ENCODE measurements around the gene UNC45A. TPM values are rescaled to one million over a fixed set of nuclear protein-coding genes. Genes with fewer than 3 reads are reported as not detected.

The UNC45A gene
- total RNA-seq, 2 experiments from 2014 or later: 46.1 to 68.0 TPM

GRCh38 chr15:90934256-90934948 is 683 bp upstream of the UNC45A start:
- Histone ChIP-seq H4K20me1 (ENCODE audit: insufficient read depth, low read length) (no peaks in the 10 kb centered on the region), H3K4me2 (ENCODE audit: low read length) (peak overlapping the region; percentile 90), H3K9me2 (ENCODE audit: insufficient read depth, low read length) (no peaks in the 10 kb centered on the region), H3K36me3 (ENCODE audit: insufficient read depth, low read length) (peaks cover 11% of the 10 kb centered on the region), H3K79me2 (ENCODE audit: insufficient read depth, low read depth, low read length) (peaks cover 9% of the 10 kb centered on the region; the same call in 1 of the 2 replicates), H2AFZ (ENCODE audit: low read length) (peak overlapping the region; percentile 77), H3K4me3 (ENCODE audit: low read depth, low read length, poor library complexity, severe bottlenecking) (peak overlapping the region; percentile 75), H3K27ac (ENCODE audit: low read depth, low read length, poor library complexity, severe bottlenecking) (peak overlapping the region; percentile 48), H3K9me3 (ENCODE audit: low read length) (no peaks in the 10 kb centered on the region), H3K4me1 (ENCODE audit: insufficient read depth, low read length, poor library complexity, severe bottlenecking) (peaks cover 47% of the 10 kb centered on the region)
- CTCF ChIA-PET (ENCODE audit: unreplicated experiment): interaction anchor here (0.5 to 5.1 kb wide), 13 partner anchors 12 to 615 kb away, joined by 3 to 41 read pairs (median 3); partner anchors contain the start of genes MAN2A2 and RCCD1
- TF ChIP-seq EZH2phosphoT487 (IDR thresholded peaks at IDR 0.05; ENCODE audit: borderline replicate concordance, low read depth, low read length) (no peak), CTCF (conservative IDR thresholded peaks at IDR 0.05; ENCODE audit: low read length) (peak; percentile 95)
- DNase-seq (ENCODE audit: low spot score): peak; percentile 93
- BruUV-seq (replicated peaks): no TSS peak
- POLR2A ChIA-PET: interaction anchor here (0.5 to 7.2 kb wide), 12 partner anchors 9 to 361 kb away, joined by 3 to 58 read pairs (median 3); partner anchors contain the start of genes PRC1 and RCCD1
- intact Hi-C loops (cut with micrococcal nuclease; ENCODE audit: unreplicated experiment): loop anchor here (1.0 to 5.0 kb wide), 6 partner anchors 60 to 667 kb away; partner anchors contain the start of genes BLM, IQGAP1, NGRN and PRC1

- H3K4me3 ChIP-seq (ENCODE audit: low read depth, low read length, poor library complexity, severe bottlenecking): no peak overlapping the region
- H3K27ac ChIP-seq (ENCODE audit: low read depth, low read length, poor library complexity, severe bottlenecking): no peak overlapping the region
- TF ChIP-seq EZH2phosphoT487 (IDR thresholded peaks at IDR 0.05; ENCODE audit: borderline replicate concordance, low read depth, low read length) (no peak), CTCF (conservative IDR thresholded peaks at IDR 0.05; ENCODE audit: low read length) (no peak)
- no peaks in the 10 kb centered on the region for H3K9me3 ChIP-seq (ENCODE audit: low read length)
- DNase-seq (ENCODE audit: low spot score): no peak
- H3K9me2 ChIP-seq (ENCODE audit: insufficient read depth, low read length): no peaks in the 10 kb centered on the region
- ChIA-PET CTCF (ENCODE audit: unreplicated experiment) (interaction anchor here (1.5 kb wide), 1 partner anchor 21 kb away, joined by 8 read pairs; no protein-coding TSS in a partner anchor), POLR2A (interaction anchor here (0.7 to 7.2 kb wide), 3 partner anchors 19 to 1948 kb away, joined by 3 to 58 read pairs (median 3); partner anchors contain the start of gene RCCD1)
- H2AFZ ChIP-seq (ENCODE audit: low read length): no peak overlapping the region
- no peaks in the 10 kb centered on the region for H3K79me2 ChIP-seq (ENCODE audit: insufficient read depth, low read depth, low read length)
- peaks cover 36% of the 10 kb centered on the region for H3K4me1 ChIP-seq (ENCODE audit: insufficient read depth, low read length, poor library complexity, severe bottlenecking)
- BruUV-seq (replicated peaks): no TSS peak
- H3K36me3 ChIP-seq (ENCODE audit: insufficient read depth, low read length): peaks cover 30% of the 10 kb centered on the region
- intact Hi-C loops (cut with micrococcal nuclease; ENCODE audit: unreplicated experiment): no loop called here
- H3K4me2 ChIP-seq (ENCODE audit: low read length): peak overlapping the region; percentile 90
- no peaks in the 10 kb centered on the region for H4K20me1 ChIP-seq (ENCODE audit: insufficient read depth, low read length)
These were observed 1.7 kb downstream of the UNC45A start for GRCh38 chr15:90936823-90937222.

GRCh38 chr15:90938261-90938660 is 3.2 kb downstream of the UNC45A start:
- no TSS peak for BruUV-seq (replicated peaks)
- Histone ChIP-seq H3K36me3 (ENCODE audit: insufficient read depth, low read length) (peaks cover 42% of the 10 kb centered on the region), H3K4me3 (ENCODE audit: low read depth, low read length, poor library complexity, severe bottlenecking) (no peak overlapping the region), H4K20me1 (ENCODE audit: insufficient read depth, low read length) (no peaks in the 10 kb centered on the region), H2AFZ (ENCODE audit: low read length) (no peak overlapping the region), H3K79me2 (ENCODE audit: insufficient read depth, low read depth, low read length) (no peaks in the 10 kb centered on the region), H3K9me3 (ENCODE audit: low read length) (no peaks in the 10 kb centered on the region), H3K27ac (ENCODE audit: low read depth, low read length, poor library complexity, severe bottlenecking) (no peak overlapping the region), H3K4me2 (ENCODE audit: low read length) (no peak overlapping the region), H3K9me2 (ENCODE audit: insufficient read depth, low read length) (no peaks in the 10 kb centered on the region), H3K4me1 (ENCODE audit: insufficient read depth, low read length, poor library complexity, severe bottlenecking) (peaks cover 28% of the 10 kb centered on the region)
- intact Hi-C loops (cut with micrococcal nuclease; ENCODE audit: unreplicated experiment): no loop called here
- no peak for DNase-seq (ENCODE audit: low spot score)
- ChIA-PET CTCF (ENCODE audit: unreplicated experiment) (no interaction called here), POLR2A (no interaction called here)
- TF ChIP-seq CTCF (conservative IDR thresholded peaks at IDR 0.05; ENCODE audit: low read length): no peak
- no peak for TF ChIP-seq EZH2phosphoT487 (IDR thresholded peaks at IDR 0.05; ENCODE audit: borderline replicate concordance, low read depth, low read length)
